HEK293 (cell line): ENCODE measurements around the gene TMEM128.

Experiments used
- KLF8 ChIP-seq: fragments of 450-650 bp; formaldehyde crosslinking; IDR thresholded peaks from 2 replicates; pipeline ENCODE4 v1.5.1; 2016; ENCODE audit warnings: missing biosample characterization, missing genetic modification characterization
- MYNN ChIP-seq: fragments of 450-650 bp; formaldehyde crosslinking; IDR thresholded peaks from 2 replicates; pipeline ENCODE4 v1.5.1; 2016; ENCODE audit warnings: missing biosample characterization, missing genetic modification characterization, borderline replicate concordance
- MZF1 ChIP-seq: fragments of 450-650 bp; formaldehyde crosslinking; IDR thresholded peaks from 2 replicates; pipeline ENCODE4 v1.5.1; 2017; ENCODE audit warnings: missing biosample characterization, missing genetic modification characterization, borderline replicate concordance
- PATZ1 ChIP-seq: fragments of 450-650 bp; formaldehyde crosslinking; IDR thresholded peaks from 2 replicates; pipeline ENCODE4 v1.5.1; 2016; ENCODE audit warnings: missing biosample characterization, missing genetic modification characterization
- PBX3 ChIP-seq: sonication (generic); formaldehyde crosslinking; IDR thresholded peaks from 2 replicates; pipeline ENCODE4 v1.8.1; 2022; ENCODE audit warnings: mild to moderate bottlenecking, moderate library complexity, missing genetic modification reagents
- PRDM4 ChIP-seq: fragments of 450-650 bp; formaldehyde crosslinking; IDR thresholded peaks from 2 replicates; pipeline ENCODE4 v1.5.1; 2017; ENCODE audit warnings: missing biosample characterization, missing genetic modification characterization
- SCRT2 ChIP-seq: fragments of 450-650 bp; formaldehyde crosslinking; IDR thresholded peaks from 2 replicates; pipeline ENCODE4 v1.5.1; 2016; ENCODE audit warnings: missing biosample characterization, missing genetic modification characterization
- ZIC2 ChIP-seq: fragments of 450-650 bp; formaldehyde crosslinking; IDR thresholded peaks from 2 replicates; pipeline ENCODE4 v1.5.1; 2016; ENCODE audit warnings: missing biosample characterization, missing genetic modification characterization
- ZNF148 ChIP-seq: fragments of 450-650 bp; formaldehyde crosslinking; IDR thresholded peaks from 2 replicates; pipeline ENCODE4 v1.5.0; 2017; ENCODE audit warnings: missing biosample characterization, missing genetic modification characterization, borderline replicate concordance
- ZNF174 ChIP-seq: fragments of 450-650 bp; formaldehyde crosslinking; IDR thresholded peaks from 2 replicates; pipeline ENCODE4 v1.5.0; 2017; ENCODE audit warnings: missing biosample characterization, mild to moderate bottlenecking, missing genetic modification characterization
- ZNF211 ChIP-seq: fragments of 450-650 bp; formaldehyde crosslinking; IDR thresholded peaks from 2 replicates; pipeline ENCODE4 v1.5.1; 2016; ENCODE audit warnings: low read depth, missing biosample characterization, missing genetic modification characterization
- ZNF214 ChIP-seq: fragments of 450-650 bp; formaldehyde crosslinking; IDR thresholded peaks from 2 replicates; pipeline ENCODE4 v1.5.1; 2017; ENCODE audit warnings: missing biosample characterization, mild to moderate bottlenecking, missing genetic modification characterization, borderline replicate concordance
- ZNF274 ChIP-seq, 2 experiments: fragments of 200-500 bp in 1 of 2; fragments of 450-650 bp in 1 of 2; sonication (Bioruptor generic) in 1 of 2; formaldehyde crosslinking in 1 of 2; IDR thresholded peaks; 2 replicates each; pipeline versions ENCODE4 v1.5.1 to v1.6.1; 2014 to 2016; ENCODE audit warnings: borderline replicate concordance in 1 of 2, inconsistent platforms in 1 of 2, low read length in 1 of 2, missing biosample characterization in 1 of 2, missing genetic modification characterization in 1 of 2
- ZNF302 ChIP-seq: fragments of 450-650 bp; formaldehyde crosslinking; IDR thresholded peaks from 2 replicates; pipeline ENCODE4 v1.5.1; 2016; ENCODE audit warnings: missing biosample characterization, missing genetic modification characterization, low read depth
- ZNF354C ChIP-seq: fragments of 450-650 bp; formaldehyde crosslinking; IDR thresholded peaks from 2 replicates; pipeline ENCODE4 v1.5.1; 2016; ENCODE audit warnings: missing biosample characterization, missing genetic modification characterization, low read depth, borderline replicate concordance
- ZNF404 ChIP-seq: fragments of 450-650 bp; formaldehyde crosslinking; IDR thresholded peaks from 2 replicates; pipeline ENCODE4 v1.5.1; 2017; ENCODE audit warnings: missing biosample characterization, missing genetic modification characterization
- ZNF501 ChIP-seq: fragments of 450-650 bp; formaldehyde crosslinking; IDR thresholded peaks from 2 replicates; pipeline ENCODE4 v1.5.1; 2016; ENCODE audit warnings: missing biosample characterization, missing genetic modification characterization
- ZNF530 ChIP-seq: fragments of 450-650 bp; formaldehyde crosslinking; IDR thresholded peaks from 2 replicates; pipeline ENCODE4 v1.5.1; 2016; ENCODE audit warnings: low read depth, missing biosample characterization, missing genetic modification characterization
- ZNF544 ChIP-seq: fragments of 450-650 bp; formaldehyde crosslinking; IDR thresholded peaks from 2 replicates; pipeline ENCODE4 v1.5.0; 2017; ENCODE audit warnings: missing biosample characterization, missing genetic modification characterization
- ZNF561 ChIP-seq: fragments of 450-650 bp; IDR thresholded peaks from 2 replicates; pipeline ENCODE4 v1.5.1; 2018; ENCODE audit warnings: missing biosample characterization, missing genetic modification characterization, borderline replicate concordance
- ZNF610 ChIP-seq: fragments of 450-650 bp; formaldehyde crosslinking; IDR thresholded peaks from 2 replicates; pipeline ENCODE4 v1.5.1; 2016; ENCODE audit warnings: missing biosample characterization, missing genetic modification characterization, borderline replicate concordance
- ZNF626 ChIP-seq: fragments of 450-650 bp; sonication (Bioruptor Pico); formaldehyde crosslinking; IDR thresholded peaks from 2 replicates; pipeline ENCODE4 v1.5.1; 2018; ENCODE audit warnings: missing biosample characterization, missing genetic modification characterization, inconsistent platforms
- ZNF645 ChIP-seq: fragments of 450-650 bp; formaldehyde crosslinking; IDR thresholded peaks from 2 replicates; pipeline ENCODE4; 2016; ENCODE audit warnings: missing biosample characterization, missing genetic modification characterization
- ZNF660 ChIP-seq: fragments of 450-650 bp; IDR thresholded peaks from 2 replicates; pipeline ENCODE4 v1.5.1; 2018; ENCODE audit warnings: missing biosample characterization, mild to moderate bottlenecking, missing genetic modification characterization
- ZNF664 ChIP-seq: fragments of 450-650 bp; formaldehyde crosslinking; IDR thresholded peaks from 2 replicates; pipeline ENCODE4 v1.5.1; 2016; ENCODE audit warnings: missing biosample characterization, missing genetic modification characterization
- ZNF677 ChIP-seq: fragments of 450-650 bp; IDR thresholded peaks from 2 replicates; pipeline ENCODE4 v1.5.0; 2018; ENCODE audit warnings: missing biosample characterization, mild to moderate bottlenecking, missing genetic modification characterization, moderate library complexity
- ZNF701 ChIP-seq: fragments of 450-650 bp; formaldehyde crosslinking; IDR thresholded peaks from 2 replicates; pipeline ENCODE4 v1.5.1; 2016; ENCODE audit warnings: missing biosample characterization, missing genetic modification characterization
- ZNF792 ChIP-seq: fragments of 450-650 bp; formaldehyde crosslinking; IDR thresholded peaks from 2 replicates; pipeline ENCODE4 v1.5.1; 2016; ENCODE audit warnings: missing biosample characterization, missing genetic modification characterization

TMEM128 gene

GRCh38 chr4:4248029-4248884 lies at the start of gene TMEM128 (continued):
- no peak; the same call in 1 of the 2 replicates for TF ChIP-seq ZNF664
- TF ChIP-seq PATZ1 (tag by site-specific recombination) = no peak
- no peak for TF ChIP-seq ZNF626 (tag by site-specific recombination)
- TF ChIP-seq ZNF561 (tag by site-specific recombination) = peak; percentile 77
- TF ChIP-seq PBX3 = no peak
- no peak for TF ChIP-seq ZNF404 (tag by site-specific recombination)
- TF ChIP-seq ZNF660 = peak; percentile 89
- no peak for TF ChIP-seq ZNF274 (IDR thresholded peaks at IDR 0.05; ENCODE audit: low read length)
- no peak for TF ChIP-seq ZNF274 (tag by site-specific recombination; IDR thresholded peaks at IDR 0.05; ENCODE audit: borderline replicate concordance)
- no peak; the same call in 1 of the 2 replicates for TF ChIP-seq ZNF501 (tag by site-specific recombination)
- peak; percentile 36; the same call in 1 of the 2 replicates for TF ChIP-seq KLF8
- TF ChIP-seq MZF1 (tag by site-specific recombination) = no peak
- no peak for TF ChIP-seq ZNF302
- TF ChIP-seq ZNF792 = no peak
- TF ChIP-seq ZNF148 (tag by site-specific recombination) = no peak
- TF ChIP-seq PRDM4 (tag by site-specific recombination) = no peak
- TF ChIP-seq MYNN = no peak
- TF ChIP-seq ZNF214 (tag by site-specific recombination) = no peak
- TF ChIP-seq ZNF677 (tag by site-specific recombination) = no peak
- no peak for TF ChIP-seq ZNF354C (tag by site-specific recombination)
- TF ChIP-seq ZNF701 = no peak
- no peak for TF ChIP-seq ZNF544 (tag by site-specific recombination)
- TF ChIP-seq ZNF645 (tag by site-specific recombination) = no peak
- no peak for TF ChIP-seq ZNF610 (tag by site-specific recombination)
- no peak for TF ChIP-seq ZNF530 (tag by site-specific recombination)
- TF ChIP-seq ZIC2 (tag by site-specific recombination) = peak; percentile 42; the same call in 1 of the 2 replicates
- TF ChIP-seq SCRT2 = no peak
- TF ChIP-seq ZNF211 (tag by site-specific recombination) = no peak
- TF ChIP-seq ZNF174 (tag by site-specific recombination) = no peak
